Retinal pigment epithelial cell (primary cell): ENCODE measurements around the gene CD2BP2.

Experiments
- DNase-seq: peaks from one replicate; pipeline ENCODE4 v3.0.0-alpha.2; 2010; ENCODE audit warnings: low read depth
- H3K4me3 ChIP-seq: 2 replicates; pipeline ENCODE4 v1.5.1; 2011; ENCODE audit warnings: mild to moderate bottlenecking, low read length, control low read depth, moderate library complexity
- CTCF ChIP-seq: conservative IDR thresholded peaks from 2 replicates; pipeline ENCODE4 v1.5.1; 2011; ENCODE audit warnings: low read depth, low read length, control low read depth, inconsistent platforms

CD2BP2 gene

DNA sequence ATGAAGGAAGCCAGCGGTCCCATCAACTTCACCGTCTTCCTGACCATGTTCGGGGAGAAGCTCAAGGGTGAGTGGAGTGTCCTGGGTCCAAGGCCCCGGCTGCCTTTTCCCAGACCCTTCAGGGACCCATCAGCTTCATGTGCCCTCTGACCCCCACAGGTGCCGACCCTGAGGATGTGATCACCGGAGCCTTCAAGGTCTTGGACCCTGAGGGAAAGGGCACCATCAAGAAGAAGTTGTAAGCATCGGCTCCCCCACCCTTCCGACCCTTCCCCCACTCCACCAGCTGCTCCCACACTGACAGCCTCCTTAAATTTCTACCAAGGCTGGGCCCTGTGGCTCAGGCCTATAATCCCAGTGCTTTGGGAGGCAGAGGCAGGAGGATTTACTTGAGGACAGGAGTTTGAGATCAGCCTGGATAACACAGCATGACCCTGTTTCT, 21.4 kb upstream of the CD2BP2 start:
- no peak for TF ChIP-seq CTCF
- no peak overlapping the region for H3K4me3 ChIP-seq
- no peak for DNase-seq

DNA sequence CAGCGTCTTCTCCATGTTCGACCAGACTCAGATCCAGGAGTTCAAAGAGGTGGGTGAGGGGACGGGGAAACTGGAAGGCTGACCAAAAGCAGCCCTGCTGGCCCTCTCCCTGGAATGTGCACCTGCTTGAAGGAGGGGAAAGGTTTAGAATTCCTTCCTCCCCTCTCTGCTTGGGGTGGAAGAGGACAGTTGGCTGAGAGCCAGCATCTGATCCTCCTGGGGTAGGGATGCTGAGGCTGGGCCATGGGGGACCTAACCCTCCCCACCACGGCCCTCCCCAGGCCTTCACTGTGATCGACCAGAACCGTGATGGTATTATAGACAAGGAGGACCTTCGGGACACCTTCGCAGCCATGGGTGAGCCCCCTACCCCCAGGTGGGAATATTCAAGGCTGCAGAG, 20.8 kb upstream of the CD2BP2 start:
- DNase-seq, result no peak
- TF ChIP-seq CTCF, result no peak
- H3K4me3 ChIP-seq, result no peak overlapping the region

DNA sequence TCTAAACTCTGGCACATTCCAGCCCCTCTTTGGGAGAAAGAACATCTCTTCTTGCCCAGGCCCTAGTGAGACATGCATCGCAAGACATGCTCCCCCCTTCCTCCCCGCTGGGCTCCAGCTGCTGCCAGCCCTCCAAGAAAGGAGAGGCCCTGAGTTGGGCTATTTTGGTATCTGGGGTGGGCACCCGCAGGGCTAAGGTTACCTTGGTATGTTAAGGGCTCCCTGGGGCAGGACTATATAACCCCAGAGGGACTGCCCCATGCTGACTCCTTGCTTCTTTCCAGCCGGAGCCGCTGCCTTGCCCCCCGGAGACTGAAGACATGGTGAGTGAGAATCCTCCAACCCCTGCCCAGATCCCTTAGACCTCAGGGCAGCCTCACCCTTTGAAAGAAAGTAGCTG, 19.4 kb upstream of the CD2BP2 start, which contains the start of gene MYL11:
Gene MYL11 (plus strand): TSS at position 265 of the 400 bp plus-strand sequence. CDS start 56 bp downstream, at position 321.
- no peak within 1 kb of the TSS for H3K4me3 ChIP-seq
- no peak for DNase-seq
- no peak for TF ChIP-seq CTCF

DNA sequence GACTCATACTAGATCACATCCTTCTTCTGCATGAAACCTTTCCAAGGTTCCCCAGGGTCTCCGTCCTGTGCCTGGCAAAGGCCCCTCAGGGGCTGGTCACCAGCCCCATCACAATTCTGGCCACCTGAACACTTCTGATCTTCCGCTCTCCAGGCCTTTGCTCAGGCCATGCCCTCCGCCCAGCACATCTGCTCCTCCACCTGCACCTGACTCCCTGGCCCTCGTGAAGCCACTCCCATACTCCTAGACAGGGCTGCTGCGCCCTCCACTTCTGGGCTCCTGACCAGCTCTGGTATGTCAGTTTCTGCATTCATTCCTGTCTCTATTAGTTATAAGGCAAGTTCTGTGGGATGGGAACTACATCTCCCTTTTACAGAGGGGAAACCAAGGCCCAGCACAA, 17.6 kb upstream of the CD2BP2 start:
- no peak overlapping the region for H3K4me3 ChIP-seq
- DNase-seq, result no peak

DNA sequence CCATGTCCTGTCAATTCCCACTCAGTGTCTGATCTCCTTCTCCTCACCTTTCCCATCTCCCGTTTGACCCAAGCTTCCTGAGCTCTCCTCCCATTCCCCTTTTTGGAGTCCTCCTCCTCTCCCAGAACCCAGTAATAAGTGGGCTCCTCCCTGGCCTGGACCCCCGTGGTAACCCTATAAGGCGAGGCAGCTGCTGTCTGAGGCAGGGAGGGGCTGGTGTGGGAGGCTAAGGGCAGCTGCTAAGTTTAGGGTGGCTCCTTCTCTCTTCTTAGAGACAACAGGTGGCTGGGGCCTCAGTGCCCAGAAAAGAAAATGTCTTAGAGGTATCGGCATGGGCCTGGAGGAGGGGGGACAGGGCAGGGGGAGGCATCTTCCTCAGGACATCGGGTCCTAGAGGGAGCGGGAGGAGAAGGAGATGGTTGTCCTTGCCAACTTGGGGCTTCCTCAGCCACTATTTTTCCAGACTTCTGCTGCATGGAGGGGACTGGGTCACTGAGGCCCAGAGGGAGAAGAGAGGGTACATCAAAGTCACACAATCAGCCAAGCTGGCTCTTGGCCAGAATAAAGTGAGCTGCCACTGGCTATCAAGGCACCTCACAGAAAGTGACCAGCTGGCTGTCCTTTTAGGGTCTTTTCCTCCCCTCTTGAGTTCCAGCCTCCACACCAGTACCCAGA, 17.1 kb upstream of the CD2BP2 start:
- TF ChIP-seq CTCF, result no peak
- no peak overlapping the region for H3K4me3 ChIP-seq
- no peak for DNase-seq

More for the DNA sequence above, 17.6 kb upstream of the CD2BP2 start:
- TF ChIP-seq CTCF, result no peak

GRCh38 chr16:30371248-30371816, 16.2 kb upstream of the CD2BP2 start:
- peak overlapping the region; percentile 37 for H3K4me3 ChIP-seq
- TF ChIP-seq CTCF, result no peak
- DNase-seq, result no peak
